ENCODE measurements around the gene LRRC59.

- TF ChIP-seq, protein P1, sequence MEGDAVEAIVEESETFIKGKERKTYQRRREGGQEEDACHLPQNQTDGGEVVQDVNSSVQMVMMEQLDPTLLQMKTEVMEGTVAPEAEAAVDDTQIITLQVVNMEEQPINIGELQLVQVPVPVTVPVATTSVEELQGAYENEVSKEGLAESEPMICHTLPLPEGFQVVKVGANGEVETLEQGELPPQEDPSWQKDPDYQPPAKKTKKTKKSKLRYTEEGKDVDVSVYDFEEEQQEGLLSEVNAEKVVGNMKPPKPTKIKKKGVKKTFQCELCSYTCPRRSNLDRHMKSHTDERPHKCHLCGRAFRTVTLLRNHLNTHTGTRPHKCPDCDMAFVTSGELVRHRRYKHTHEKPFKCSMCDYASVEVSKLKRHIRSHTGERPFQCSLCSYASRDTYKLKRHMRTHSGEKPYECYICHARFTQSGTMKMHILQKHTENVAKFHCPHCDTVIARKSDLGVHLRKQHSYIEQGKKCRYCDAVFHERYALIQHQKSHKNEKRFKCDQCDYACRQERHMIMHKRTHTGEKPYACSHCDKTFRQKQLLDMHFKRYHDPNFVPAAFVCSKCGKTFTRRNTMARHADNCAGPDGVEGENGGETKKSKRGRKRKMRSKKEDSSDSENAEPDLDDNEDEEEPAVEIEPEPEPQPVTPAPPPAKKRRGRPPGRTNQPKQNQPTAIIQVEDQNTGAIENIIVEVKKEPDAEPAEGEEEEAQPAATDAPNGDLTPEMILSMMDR (IDR thresholded peaks at IDR 0.05) = no peak
- no peak for TF ChIP-seq POLR2A (IDR thresholded peaks at IDR 0.05)
Observed at GRCh38 chr17:50373705-50374104, 23.6 kb downstream of the LRRC59 start.

Data from lower leg skin (tissue), 3 donors.